K562 (cell line): Measurements from ENCODE around the gene LRRC8C. TPM values are rescaled to one million over a fixed set of nuclear protein-coding genes. Genes with fewer than 3 reads are reported as not detected.
A peak's percentile ranks its signal among the peaks of the same experiment; 100 is the strongest.

Source experiments
- ATAC-seq: fragments of 200-7000 bp; cut with Tn5 transposase; 3 replicates; pipeline ENCODE4 v1.9.1; 2020; ENCODE audit warnings: moderate library complexity
- BruUV-seq: library from RNA; stranded (reverse); fragments of 400-500 nt; replicated peaks from 2 replicates; lab custom pipeline; 2021; lab: Mats Ljungman, UMichigan
- CTCF ChIA-PET: fragments of 300-600 bp; formaldehyde crosslinking; extraction: SDS; loops from one replicate; lab custom pipeline; 2021; ENCODE audit warnings: low intra/inter-chr PET ratio; lab: Yijun Ruan, JAX
- POLR2A ChIA-PET: fragments of 300-600, 350-650 bp; sonication (Branson Sonifier 250); formaldehyde crosslinking; extraction: SDS; loops from one replicate; lab custom pipeline; 2021; ENCODE audit warnings: antibody characterized with exemption, inconsistent platforms; lab: Yijun Ruan, JAX
- DNase-seq, 4 experiments: peaks; one replicate each; pipeline versions ENCODE4 v3.0.0 to v3.0.0-alpha.2; 2011 to 2018; ENCODE audit warnings: low spot score in 3 of 4, mixed read lengths in 3 of 4; ENCODE audit errors: extremely low read depth in 1 of 4
- FAIRE-seq: peaks from 2 replicates; lab custom pipeline; 2011; peaks lifted over from hg19 to GRCh38; lab: Jason Lieb, UNC
- H2AFZ ChIP-seq: 2 replicates; pipeline ENCODE4 v1.6.0; 2011; ENCODE audit warnings: low read depth, low read length, control low read depth, inconsistent platforms
- H3K27ac ChIP-seq: fragments of 200-600 bp; 3 replicates; pipeline ENCODE4 v1.8.0; 2011; ENCODE audit warnings: low read depth, mild to moderate bottlenecking, control low read depth, inconsistent platforms, low read length, moderate library complexity, mixed read lengths; ENCODE audit errors: extremely low read depth
- H3K27me3 ChIP-seq, 2 experiments: fragments of 300-600 bp in 1 of 2; 2 replicates in 1 of 2; 3 replicates in 1 of 2; pipeline versions ENCODE4 v1.6.0 to v1.8.0; 2011; ENCODE audit warnings: inconsistent platforms in 2 of 2, low read length in 2 of 2, mild to moderate bottlenecking in 1 of 2, mixed read lengths in 1 of 2, moderate library complexity in 1 of 2; ENCODE audit not compliant: control insufficient read depth in 2 of 2, insufficient read depth in 2 of 2
- H3K36me3 ChIP-seq: fragments of 300-600 bp; 3 replicates; pipeline ENCODE4 v1.8.0; 2011; ENCODE audit warnings: mild to moderate bottlenecking, low read length, inconsistent platforms; ENCODE audit not compliant: control insufficient read depth, insufficient read depth
- H3K4me1 ChIP-seq, 2 experiments: fragments of 200-600 bp in 1 of 2; replicated peaks in 1 of 2; 2 replicates in 1 of 2; 3 replicates in 1 of 2; pipeline versions ENCODE4 v1.5.1 to v1.8.0; 2011; ENCODE audit warnings: inconsistent platforms in 2 of 2, low read length in 2 of 2, mild to moderate bottlenecking in 1 of 2, mixed read lengths in 1 of 2, moderate library complexity in 1 of 2; ENCODE audit not compliant: control insufficient read depth in 2 of 2, insufficient read depth in 2 of 2
- H3K4me2 ChIP-seq: 2 replicates; pipeline ENCODE4 v1.6.1; 2011; ENCODE audit warnings: low read length, control low read depth, inconsistent platforms, mixed read lengths; ENCODE audit not compliant: insufficient read depth
- H3K4me3 ChIP-seq: fragments of 200-600 bp; sonication (generic), shearing (Covaris generic); 2 replicates; pipeline ENCODE4 v1.5.1; 2016; ENCODE audit warnings: control low read depth, inconsistent platforms
- H3K79me2 ChIP-seq: fragments of 200-600 bp; 3 replicates; pipeline ENCODE4 v1.8.0; 2011; ENCODE audit warnings: low read length, inconsistent platforms; ENCODE audit not compliant: control insufficient read depth, insufficient read depth
- H3K9ac ChIP-seq, 2 experiments: 2 replicates each; pipeline versions ENCODE4 v1.6.0 to v1.6.1; 2011; ENCODE audit warnings: low read depth in 2 of 2, low read length in 2 of 2, control low read depth in 1 of 2, inconsistent platforms in 1 of 2, mild to moderate bottlenecking in 1 of 2, mixed read lengths in 1 of 2; ENCODE audit not compliant: insufficient read depth in 1 of 2
- H3K9me1 ChIP-seq: one replicate; pipeline ENCODE4 v1.6.0; 2011; ENCODE audit warnings: inconsistent platforms, mild to moderate bottlenecking, low read length, moderate library complexity; ENCODE audit not compliant: control insufficient read depth, insufficient read depth
- H3K9me3 ChIP-seq: replicated peaks from 2 replicates; pipeline ENCODE4 v1.5.1; 2011; ENCODE audit warnings: low read depth, low read length, inconsistent platforms; ENCODE audit not compliant: control insufficient read depth, insufficient read depth
- H4K20me1 ChIP-seq: replicated peaks from 2 replicates; pipeline ENCODE4 v1.6.1; 2011; ENCODE audit warnings: low read length, inconsistent platforms, mixed read lengths; ENCODE audit not compliant: control insufficient read depth, insufficient read depth
- FOXA1 ChIP-seq: fragments of 450-650 bp; IDR thresholded peaks from 2 replicates; pipeline ENCODE4 v1.6.1; 2016; ENCODE audit warnings: mild to moderate bottlenecking, borderline replicate concordance
- HDAC8 ChIP-seq: fragments of 450-650 bp; IDR thresholded peaks from 2 replicates; pipeline ENCODE4 v1.6.1; 2016; ENCODE audit warnings: mild to moderate bottlenecking, missing genetic modification characterization, moderate library complexity, missing compliant biosample characterization
- ILF3 ChIP-seq: fragments of 450-650 bp; IDR thresholded peaks from 2 replicates; pipeline ENCODE4 v1.6.1; 2018; ENCODE audit warnings: antibody characterized with exemption, mild to moderate bottlenecking, moderate library complexity, borderline replicate concordance
- MTA1 ChIP-seq: fragments of 450-650 bp; IDR thresholded peaks from 2 replicates; pipeline ENCODE4 v1.6.1; 2017; ENCODE audit warnings: borderline replicate concordance
- NFE2L1 ChIP-seq: fragments of 450-650 bp; IDR thresholded peaks from 2 replicates; pipeline ENCODE4 v1.6.1; 2016; ENCODE audit warnings: missing genetic modification characterization, low read depth, mild to moderate bottlenecking, missing compliant biosample characterization, moderate library complexity, borderline replicate concordance
- NRF1 ChIP-seq, 2 experiments: fragments of 450-650 bp; IDR thresholded peaks in 1 of 2; conservative IDR thresholded peaks in 1 of 2; 2 replicates each; pipeline ENCODE4 v1.6.1; 2014; ENCODE audit warnings: mild to moderate bottlenecking in 2 of 2
- RHOXF2B ChIP-seq: fragments of 250-450 bp; sonication (Bioruptor Pico); conservative IDR thresholded peaks from 2 replicates; pipeline ENCODE4 v1.5.1; 2021
- SAFB ChIP-seq: fragments of 200-400 bp; formaldehyde crosslinking; IDR thresholded peaks from 2 replicates; pipeline ENCODE4 v1.6.1; 2017; ENCODE audit warnings: low read depth, low read length, borderline replicate concordance
- SAFB2 ChIP-seq: fragments of 200-400 bp; formaldehyde crosslinking; IDR thresholded peaks from 2 replicates; pipeline ENCODE4 v1.6.1; 2018; ENCODE audit warnings: borderline replicate concordance, low read length, low read depth, moderate library complexity; ENCODE audit not compliant: severe bottlenecking
- TRIM24 ChIP-seq, 2 experiments: fragments of 450-650 bp; IDR thresholded peaks; 2 replicates each; pipeline ENCODE4 v1.6.1; 2016
- ZNF668 ChIP-seq: fragments of 250-450 bp; sonication (Bioruptor Pico); IDR thresholded peaks from 2 replicates; pipeline ENCODE4 v1.8.0; 2022; ENCODE audit warnings: mild to moderate bottlenecking, inconsistent platforms
- WGBS: fragments of 100-300 bp; shearing (Covaris generic); methylation state at CpG from one replicate; pipeline ENCODE4 v1.1.6; 2016; ENCODE audit warnings: low coverage, mixed read lengths; ENCODE audit not compliant: insufficient coverage; ENCODE audit errors: missing lambda C conversion rate; 5-methylcytosine and 5-hydroxymethylcytosine counted together
- in situ Hi-C: fragments of 300-500 bp; cut with MboI; formaldehyde crosslinking; loops from 4 replicates; pipeline ENCODE4 v1.15.0; 2018; ENCODE audit warnings: inconsistent platforms, mixed read lengths
- intact Hi-C: fragments of 100-400 bp; cut with micrococcal nuclease; formaldehyde crosslinking; loops from 2 replicates; pipeline ENCODE4 v1.14.2; 2022
- polyA plus RNA-seq, 8 experiments: library from polyadenylated mRNA; depleted of rRNA in 4 of 8; stranded (reverse) in 5 of 8; unstranded in 3 of 8; fragments of >200 nt; fragmentation: Nextera tagmentation in 2 of 8; fragmentation: Illumina TruSeq in 1 of 8; extraction: Ambion mirVana in 2 of 8; extraction: Trizol in 1 of 8; gene quantifications; 2 replicates each; pipeline versions ENCODE4 v1.2.1 to v1.2.3, GENCODE V29; 2011 to 2014; ENCODE audit warnings: inconsistent platforms in 1 of 8, missing spikeins in 1 of 8
- total RNA-seq, 7 experiments: library from RNA; depleted of rRNA in 6 of 7; stranded (reverse); fragments of >200 nt in 6 of 7; fragmentation: Illumina TruSeq in 2 of 7; extraction: Trizol in 2 of 7; gene quantifications; 2 replicates each; pipeline versions ENCODE4 v1.2.1 to v1.2.3, GENCODE V29; 2011 to 2021; ENCODE audit warnings: low replicate concordance in 1 of 7

LRRC8C gene
- total and polyA plus RNA-seq, 9 of the 15 experiments (the other 6 are each of a cell fraction or from before 2014, with no cell fraction given): 1.00 to 12.5 (median 4.5) TPM

GRCh38 chr1:89723863-89724262 lies 90.9 kb downstream of the LRRC8C start:
- intact Hi-C loops: no loop called here
- Histone ChIP-seq H3K27ac (no peak overlapping the region), H2AFZ (no peak overlapping the region), H3K4me2 (no peak overlapping the region), H3K27me3 (no peaks in the 10 kb centered on the region), H3K79me2 (no peaks in the 10 kb centered on the region), H3K9me3 (no peaks in the 10 kb centered on the region), H3K4me1 (peaks cover 0 to 28% of the 10 kb centered on the region in 2 experiments), H3K9ac (no peak overlapping the region), H3K9me1 (no peaks in the 10 kb centered on the region), H3K4me3 (no peak overlapping the region), H4K20me1 (no peaks in the 10 kb centered on the region), H3K36me3 (no peaks in the 10 kb centered on the region)
- WGBS: 66% methylated on average over 6 of the region's 6 CpGs
- CTCF ChIA-PET: no interaction called here
- no peak for ATAC-seq
- no TSS peak for BruUV-seq
- FAIRE-seq: no peak
- TF ChIP-seq SAFB (no peak), HDAC8 (no peak)
- DNase-seq: no peak
- POLR2A ChIA-PET: no interaction called here
- in situ Hi-C loops: no loop called here

DNA sequence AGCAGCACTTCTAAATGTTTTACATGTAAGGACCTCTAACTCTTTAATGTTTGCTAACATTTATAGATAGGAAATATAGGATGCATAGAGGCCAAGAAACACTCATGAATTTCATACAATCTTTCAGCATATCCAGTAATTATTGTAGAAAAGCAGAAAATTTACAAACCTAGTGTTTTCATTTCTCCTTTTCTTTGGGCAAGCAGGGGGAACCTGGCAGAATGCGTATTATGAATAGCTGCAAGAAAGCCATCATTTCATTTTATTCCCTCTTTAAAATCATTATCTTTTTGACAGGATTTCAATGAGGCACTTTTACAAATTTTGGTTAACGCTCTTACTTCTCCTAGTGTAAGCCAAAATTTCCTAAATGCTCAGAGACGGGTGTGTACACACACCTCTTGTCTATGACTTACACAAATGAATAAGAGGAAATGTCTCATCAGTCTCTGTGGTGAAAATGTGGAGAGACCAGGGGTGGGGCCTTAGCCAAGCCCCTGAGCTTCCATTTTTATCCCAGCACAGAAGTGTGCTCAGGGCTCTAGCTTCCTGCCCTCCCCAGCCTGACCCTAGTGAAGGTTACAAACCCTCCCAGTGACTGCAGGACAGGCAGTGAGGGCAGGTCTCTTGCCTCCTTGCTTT lies 91.6 kb downstream of the LRRC8C start:
- DNase-seq: peak in 2 of 4 experiments; percentile 30 to 33
- TF ChIP-seq ZNF668 (CRISPR knock-in tag) (no peak), MTA1 (no peak), NRF1 (conservative IDR thresholded peaks at IDR 0.05 in 1 of 2, IDR thresholded peaks at IDR 0.05 in 1 of 2) (no peak), ILF3 (no peak), RHOXF2B (no peak), FOXA1 (no peak), SAFB2 (no peak), TRIM24 (IDR thresholded peaks at IDR 0.05) (no peak), NFE2L1 (tag) (no peak)

More for the DNA sequence above, 91.6 kb downstream of the LRRC8C start:
- H3K4me3 ChIP-seq: no peak overlapping the region
- peaks cover 0 to 28% of the 10 kb centered on the region in 2 experiments for H3K4me1 ChIP-seq
- H3K79me2 ChIP-seq: no peaks in the 10 kb centered on the region
- no peaks in the 10 kb centered on the region for H4K20me1 ChIP-seq
- H3K9me3 ChIP-seq: no peaks in the 10 kb centered on the region
- ChIA-PET POLR2A (no interaction called here), CTCF (no interaction called here)
- FAIRE-seq: peak; percentile 23
- 63% methylated on average over 3 of the region's 3 CpGs for WGBS
- no peaks in the 10 kb centered on the region for H3K27me3 ChIP-seq
- no peaks in the 10 kb centered on the region for H3K36me3 ChIP-seq
- peak; percentile 70 for ATAC-seq
- no peak overlapping the region; a peak in 1 of 4 replicates for H3K9ac ChIP-seq
- no peak overlapping the region for H3K4me2 ChIP-seq
- H2AFZ ChIP-seq: peak overlapping the region; percentile 52; the same call in 1 of the 2 replicates
- H3K27ac ChIP-seq: peak overlapping the region; percentile 39; the same call in 2 of the 3 replicates
- no peaks in the 10 kb centered on the region for H3K9me1 ChIP-seq
- intact Hi-C loops (no loop called here), in situ Hi-C loops (no loop called here)
- BruUV-seq: no TSS peak
